HepG2 (cell line): Measurements from ENCODE around the gene PRR22. TPM values are rescaled to one million over a fixed set of nuclear protein-coding genes. Genes with fewer than 3 reads are reported as not detected.

ENCODE experiments used
- ATAC-seq: fragments of 200-7000 bp; cut with Tn5 transposase; 3 replicates; pipeline ENCODE4 v1.9.1; 2020; ENCODE audit warnings: mild to moderate bottlenecking, moderate library complexity
- BruUV-seq: library from RNA; stranded (reverse); fragments of 400-500 nt; replicated peaks from 2 replicates; lab custom pipeline; 2021; lab: Mats Ljungman, UMichigan
- CTCF ChIA-PET: fragments of 300-600 bp; formaldehyde crosslinking; extraction: SDS; loops from one replicate; lab custom pipeline; 2021; ENCODE audit warnings: low total read pairs, inconsistent platforms, low intra/inter-chr PET ratio; lab: Yijun Ruan, JAX
- POLR2A ChIA-PET: fragments of 350-600 bp; sonication (Branson Sonifier 250); formaldehyde crosslinking; loops from one replicate; lab custom pipeline; 2020; ENCODE audit warnings: antibody characterized with exemption, inconsistent platforms; lab: Yijun Ruan, JAX
- DNase-seq: peaks from one replicate; pipeline ENCODE4 v3.0.0-alpha.2; 2015; ENCODE audit warnings: low spot score
- FAIRE-seq: peaks from 3 replicates; lab custom pipeline; 2011; peaks lifted over from hg19 to GRCh38; lab: Jason Lieb, UNC
- H2AFZ ChIP-seq: one replicate; pipeline ENCODE4 v1.6.1; 2011; ENCODE audit warnings: low read length, inconsistent platforms
- H3K27ac ChIP-seq: fragments of 300-600 bp; 3 replicates; pipeline ENCODE4 v1.8.0; 2011; ENCODE audit warnings: mixed run types, mild to moderate bottlenecking, mixed read lengths, low read length, inconsistent platforms; ENCODE audit not compliant: insufficient read depth; ENCODE audit errors: extremely low read length
- H3K27me3 ChIP-seq, 2 experiments: fragments of 200-600 bp in 1 of 2; 2 replicates in 1 of 2; 3 replicates in 1 of 2; pipeline versions ENCODE4 v1.6.0 to v1.8.0; 2011; ENCODE audit warnings: low read length in 2 of 2, mild to moderate bottlenecking in 2 of 2, moderate library complexity in 2 of 2, inconsistent platforms in 1 of 2; ENCODE audit not compliant: insufficient read depth in 2 of 2, control insufficient read depth in 1 of 2
- H3K36me3 ChIP-seq, 2 experiments: fragments of 200-600 bp in 1 of 2; replicated peaks in 1 of 2; 2 replicates in 1 of 2; 3 replicates in 1 of 2; pipeline versions ENCODE4 v1.5.1 to v1.8.0; 2011; ENCODE audit warnings: low read length in 2 of 2, inconsistent platforms in 1 of 2; ENCODE audit not compliant: insufficient read depth in 2 of 2, control insufficient read depth in 1 of 2
- H3K4me1 ChIP-seq: 2 replicates; pipeline ENCODE4 v1.5.1; 2012; ENCODE audit warnings: low read length, inconsistent platforms; ENCODE audit not compliant: insufficient read depth
- H3K4me2 ChIP-seq: 2 replicates; pipeline ENCODE4 v1.6.0; 2011; ENCODE audit warnings: low read depth, low read length, inconsistent platforms
- H3K4me3 ChIP-seq, 3 experiments: fragments of 200-600 bp in 1 of 3; sonication (generic), shearing (Covaris generic) in 1 of 3; replicated peaks in 1 of 3; 2 replicates each; pipeline ENCODE4 v1.5.1; 2011 to 2016; ENCODE audit warnings: low read length in 3 of 3, inconsistent platforms in 2 of 3, low read depth in 2 of 3, mild to moderate bottlenecking in 2 of 3, control low read depth in 1 of 3, mixed read lengths in 1 of 3; ENCODE audit not compliant: insufficient read depth in 1 of 3
- H3K79me2 ChIP-seq: one replicate; pipeline ENCODE4 v1.6.1; 2011; ENCODE audit warnings: low read length, inconsistent platforms; ENCODE audit not compliant: insufficient read depth
- H3K9ac ChIP-seq: 2 replicates; pipeline ENCODE4 v1.6.0; 2011; ENCODE audit warnings: mild to moderate bottlenecking, low read depth, low read length, inconsistent platforms; ENCODE audit not compliant: insufficient read depth
- H3K9me3 ChIP-seq: 2 replicates; pipeline ENCODE4 v1.5.1; 2012; ENCODE audit warnings: mild to moderate bottlenecking, low read length
- H4K20me1 ChIP-seq: 2 replicates; pipeline ENCODE4 v1.6.0; 2011; ENCODE audit warnings: inconsistent platforms, mild to moderate bottlenecking, low read length, moderate library complexity; ENCODE audit not compliant: insufficient read depth
- EEA1 ChIP-seq: sonication (generic); formaldehyde crosslinking; IDR thresholded peaks from 2 replicates; pipeline ENCODE4 v1.5.1; 2020; ENCODE audit warnings: mild to moderate bottlenecking, missing genetic modification reagents, borderline replicate concordance
- ERF ChIP-seq: IDR thresholded peaks from 2 replicates; pipeline ENCODE4 v1.6.1; 2018; ENCODE audit warnings: missing biosample characterization, missing genetic modification reagents
- HOXA3 ChIP-seq: sonication (generic); formaldehyde crosslinking; IDR thresholded peaks from 2 replicates; pipeline ENCODE4 v1.5.0; 2020; ENCODE audit warnings: missing genetic modification reagents
- RXRA ChIP-seq: sonication (generic); formaldehyde crosslinking; IDR thresholded peaks from 2 replicates; pipeline ENCODE4 v1.5.1; 2020; ENCODE audit warnings: missing genetic modification reagents
- SOX5 ChIP-seq: IDR thresholded peaks from 2 replicates; pipeline ENCODE4 v1.6.1; 2016; ENCODE audit warnings: borderline replicate concordance
- SSRP1 ChIP-seq: IDR thresholded peaks from 2 replicates; pipeline ENCODE4 v1.6.1; 2016; ENCODE audit warnings: control low read depth
- TGIF2 ChIP-seq: IDR thresholded peaks from 2 replicates; pipeline ENCODE4 v1.6.1; 2016; ENCODE audit warnings: control low read depth, missing compliant biosample characterization
- ZBTB20 ChIP-seq: sonication (generic); formaldehyde crosslinking; IDR thresholded peaks from 2 replicates; pipeline ENCODE4 v1.8.1; 2023; ENCODE audit warnings: missing genetic modification reagents, low read depth, mild to moderate bottlenecking, borderline replicate concordance
- ZNF225 ChIP-seq: sonication (generic); formaldehyde crosslinking; IDR thresholded peaks from 2 replicates; pipeline ENCODE4 v1.4.0; 2020; ENCODE audit warnings: mild to moderate bottlenecking, missing genetic modification reagents
- ZNF746 ChIP-seq: sonication (generic); formaldehyde crosslinking; IDR thresholded peaks from 2 replicates; pipeline ENCODE4 v1.8.0; 2022; ENCODE audit warnings: mild to moderate bottlenecking, missing genetic modification reagents
- whole genome bisulfite sequencing: methylation state at CpG from one replicate; pipeline ENCODE4 v1.1.6; 2017; ENCODE audit warnings: low lambda C conversion rate; 5-methylcytosine and 5-hydroxymethylcytosine counted together
- in situ Hi-C: cut with HindIII; loops from 2 replicates; pipeline ENCODE4 v1.10.0; 2017; ENCODE audit warnings: low pct_unique_long_range_greater_than_20kb; ENCODE audit not compliant: extremely low pct_ligation_motif_present
- intact Hi-C: fragments of 100-400 bp; cut with micrococcal nuclease; formaldehyde crosslinking; loops from one replicate; pipeline ENCODE4 v1.10.0; 2022; ENCODE audit not compliant: unreplicated experiment
- polyA plus RNA-seq, 8 experiments: library from polyadenylated mRNA; depleted of rRNA in 3 of 8; stranded (reverse) in 7 of 8; unstranded in 1 of 8; fragments of >200 nt; fragmentation: Illumina TruSeq in 4 of 8; extraction: Trizol in 4 of 8; gene quantifications; 2 replicates each; pipeline versions ENCODE4 v1.2.1 to v1.2.3, GENCODE V29; 2011 to 2016; ENCODE audit warnings: low read depth in 4 of 8, missing spikeins in 1 of 8, mixed read lengths in 1 of 8; ENCODE audit not compliant: insufficient read depth in 1 of 8
- total RNA-seq, 5 experiments: library from RNA; depleted of rRNA; stranded (reverse); fragments of >200 nt; fragmentation: Illumina TruSeq; extraction: Trizol; gene quantifications; 2 replicates each; pipeline ENCODE4 v1.2.3, GENCODE V29; 2016; ENCODE audit warnings: low read depth in 1 of 5
- TF ChIP-seq, protein P1 (sequence below): sonication (generic); formaldehyde crosslinking; IDR thresholded peaks from 2 replicates; pipeline ENCODE4 v1.4.0; 2020; ENCODE audit warnings: missing genetic modification reagents, borderline replicate concordance
- TF ChIP-seq, protein P2 (sequence below): sonication (generic); formaldehyde crosslinking; IDR thresholded peaks from 2 replicates; pipeline ENCODE4 v1.8.0; 2023; ENCODE audit warnings: mild to moderate bottlenecking, missing genetic modification reagents
- TF ChIP-seq, protein P3 (sequence below): IDR thresholded peaks from 2 replicates; pipeline ENCODE4 v1.6.1; 2012; ENCODE audit warnings: low read depth, low read length, improper control_type of control experiment
- TF ChIP-seq, protein P4 (sequence below), 2 experiments: fragments of 450-650 bp in 1 of 2; sonication (generic) in 1 of 2; formaldehyde crosslinking; IDR thresholded peaks; 2 replicates each; pipeline versions ENCODE4 v1.5.0 to v1.8.0; 2020 to 2022; ENCODE audit warnings: mild to moderate bottlenecking in 1 of 2, missing genetic modification reagents in 1 of 2

The PRR22 gene
- total and polyA plus RNA-seq, 2 of the 13 experiments (the other 11 are each of a cell fraction or from before 2014, with no cell fraction given) = 0.84 to 2.3 TPM

DNA sequence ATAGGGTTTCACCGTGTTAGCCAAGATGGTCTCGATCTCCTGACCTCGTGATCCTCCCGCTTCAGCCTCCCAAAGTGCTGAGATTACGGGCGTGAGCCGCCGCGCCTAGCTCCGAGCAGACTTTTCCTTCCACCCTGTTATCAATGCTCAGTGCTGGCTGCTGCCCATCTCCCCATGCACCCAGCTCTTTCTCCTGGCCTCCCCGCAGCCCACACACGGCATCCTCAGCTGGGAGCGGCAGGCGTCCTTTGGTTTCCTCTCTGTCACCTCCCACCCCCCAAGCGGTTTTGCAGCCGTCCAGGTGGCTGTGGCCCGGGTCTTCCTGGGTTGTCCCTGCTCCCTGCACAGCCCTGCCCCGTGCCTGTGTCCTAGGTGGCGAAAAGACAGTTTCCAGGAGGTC, 12.1 kb downstream of the PRR22 start:
- no peaks in the 10 kb centered on the region for H3K9me3 ChIP-seq
- no peak overlapping the region for H3K27ac ChIP-seq
- H3K27me3 ChIP-seq = peaks cover 0 to 10% of the 10 kb centered on the region in 2 experiments; a peak in 4 of 5 replicates
- DNase-seq = no peak
- CTCF ChIA-PET = no interaction called here
- no peak for FAIRE-seq
- H3K9ac ChIP-seq = no peak overlapping the region
- no peak overlapping the region for H2AFZ ChIP-seq
- POLR2A ChIA-PET = no interaction called here
- no peaks in the 10 kb centered on the region for H4K20me1 ChIP-seq
- no peaks in the 10 kb centered on the region for H3K36me3 ChIP-seq
- no peak overlapping the region for H3K4me2 ChIP-seq
- TF ChIP-seq ERF (CRISPR knock-in tag) (no peak), ZNF225 (CRISPR knock-in tag) (no peak)
- TF ChIP-seq, all 625 proteins: peak for 0
- no TSS peak for BruUV-seq
- no peak overlapping the region for H3K4me3 ChIP-seq
- in situ Hi-C loops (no loop called here), intact Hi-C loops (no loop called here)
- no peaks in the 10 kb centered on the region for H3K79me2 ChIP-seq
- H3K4me1 ChIP-seq = peaks cover 14% of the 10 kb centered on the region
- 89% methylated on average over 18 of the region's 19 CpGs for WGBS
- no peak for ATAC-seq

DNA sequence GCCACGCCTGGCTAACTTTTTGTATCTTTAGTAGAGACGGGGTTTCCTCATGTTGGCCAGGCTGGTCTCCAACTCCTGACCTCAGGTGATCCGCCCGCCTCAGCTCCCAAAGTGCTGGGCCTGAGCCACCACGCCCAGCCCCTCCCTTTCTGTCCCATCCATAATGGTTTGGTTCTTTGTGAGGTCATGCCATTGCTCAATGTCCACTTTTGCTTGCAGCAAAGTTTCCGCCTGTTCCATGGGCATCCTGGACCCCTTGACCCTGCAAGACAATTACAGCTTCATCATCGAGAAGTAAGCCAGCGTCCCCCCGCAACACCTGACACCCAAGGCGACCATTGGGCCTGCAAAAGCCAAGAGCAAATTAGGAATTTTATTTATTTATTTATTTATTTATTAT, 16.6 kb downstream of the PRR22 start:
- intact Hi-C loops = no loop called here
- Histone ChIP-seq H3K4me3 (no peak overlapping the region; a peak in 1 of 6 replicates), H3K4me1 (peaks cover 5% of the 10 kb centered on the region; the same call in 1 of the 2 replicates), H3K4me2 (0 out of 2 replicates have a peak overlapping the region, but pooled peaks have one; percentile 18), H3K79me2 (no peaks in the 10 kb centered on the region), H3K27me3 (peaks cover 0 to 3% of the 10 kb centered on the region in 2 experiments; a peak in 3 of 5 replicates), H3K36me3 (no peaks in the 10 kb centered on the region), H3K27ac (no peak overlapping the region), H3K9me3 (no peaks in the 10 kb centered on the region), H2AFZ (no peak overlapping the region), H3K9ac (no peak overlapping the region), H4K20me1 (no peaks in the 10 kb centered on the region)
- POLR2A ChIA-PET = no interaction called here
- WGBS = 14% methylated on average over 10 of the region's 10 CpGs
- no peak for ATAC-seq
- CTCF ChIA-PET = no interaction called here
- no peak for FAIRE-seq
- in situ Hi-C loops = no loop called here
- DNase-seq = peak; percentile 39
- BruUV-seq = no TSS peak
- TF ChIP-seq SSRP1 (CRISPR knock-in tag) = no peak
- peak; percentile 10; the same call in 1 of the 2 replicates for TF ChIP-seq SOX5 (CRISPR knock-in tag)
- TF ChIP-seq TGIF2 (CRISPR knock-in tag) = no peak
- TF ChIP-seq, protein P1, sequence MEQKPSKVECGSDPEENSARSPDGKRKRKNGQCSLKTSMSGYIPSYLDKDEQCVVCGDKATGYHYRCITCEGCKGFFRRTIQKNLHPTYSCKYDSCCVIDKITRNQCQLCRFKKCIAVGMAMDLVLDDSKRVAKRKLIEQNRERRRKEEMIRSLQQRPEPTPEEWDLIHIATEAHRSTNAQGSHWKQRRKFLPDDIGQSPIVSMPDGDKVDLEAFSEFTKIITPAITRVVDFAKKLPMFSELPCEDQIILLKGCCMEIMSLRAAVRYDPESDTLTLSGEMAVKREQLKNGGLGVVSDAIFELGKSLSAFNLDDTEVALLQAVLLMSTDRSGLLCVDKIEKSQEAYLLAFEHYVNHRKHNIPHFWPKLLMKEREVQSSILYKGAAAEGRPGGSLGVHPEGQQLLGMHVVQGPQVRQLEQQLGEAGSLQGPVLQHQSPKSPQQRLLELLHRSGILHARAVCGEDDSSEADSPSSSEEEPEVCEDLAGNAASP = peak; percentile 20; the same call in 1 of the 2 replicates
- TF ChIP-seq, protein P2, sequence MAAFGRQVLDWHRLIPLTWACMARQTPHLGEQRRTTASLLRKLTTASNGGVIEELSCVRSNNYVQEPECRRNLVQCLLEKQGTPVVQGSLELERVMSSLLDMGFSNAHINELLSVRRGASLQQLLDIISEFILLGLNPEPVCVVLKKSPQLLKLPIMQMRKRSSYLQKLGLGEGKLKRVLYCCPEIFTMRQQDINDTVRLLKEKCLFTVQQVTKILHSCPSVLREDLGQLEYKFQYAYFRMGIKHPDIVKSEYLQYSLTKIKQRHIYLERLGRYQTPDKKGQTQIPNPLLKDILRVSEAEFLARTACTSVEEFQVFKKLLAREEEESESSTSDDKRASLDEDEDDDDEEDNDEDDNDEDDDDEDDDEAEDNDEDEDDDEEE = no peak
- TF ChIP-seq ZNF746 (CRISPR knock-in tag) = no peak
- TF ChIP-seq, protein P3, sequence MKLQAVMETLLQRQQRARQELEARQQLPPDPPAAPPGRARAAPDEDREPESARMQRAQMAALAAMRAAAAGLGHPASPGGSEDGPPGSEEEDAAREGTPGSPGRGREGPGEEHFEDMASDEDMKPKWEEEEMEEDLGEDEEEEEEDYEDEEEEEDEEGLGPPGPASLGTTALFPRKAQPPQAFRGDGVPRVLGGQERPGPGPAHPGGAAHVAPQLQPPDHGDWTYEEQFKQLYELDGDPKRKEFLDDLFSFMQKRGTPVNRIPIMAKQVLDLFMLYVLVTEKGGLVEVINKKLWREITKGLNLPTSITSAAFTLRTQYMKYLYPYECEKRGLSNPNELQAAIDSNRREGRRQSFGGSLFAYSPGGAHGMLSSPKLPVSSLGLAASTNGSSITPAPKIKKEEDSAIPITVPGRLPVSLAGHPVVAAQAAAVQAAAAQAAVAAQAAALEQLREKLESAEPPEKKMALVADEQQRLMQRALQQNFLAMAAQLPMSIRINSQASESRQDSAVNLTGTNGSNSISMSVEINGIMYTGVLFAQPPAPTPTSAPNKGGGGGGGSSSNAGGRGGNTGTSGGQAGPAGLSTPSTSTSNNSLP = no peak
- peak; percentile 15; the same call in 1 of the 2 replicates for TF ChIP-seq HOXA3 (CRISPR knock-in tag)
- no peak for TF ChIP-seq EEA1
- 0 out of 2 replicates have a peak, but pooled peaks have one; percentile 17 for TF ChIP-seq RXRA
- TF ChIP-seq ZBTB20 = no peak
- TF ChIP-seq, protein P4, sequence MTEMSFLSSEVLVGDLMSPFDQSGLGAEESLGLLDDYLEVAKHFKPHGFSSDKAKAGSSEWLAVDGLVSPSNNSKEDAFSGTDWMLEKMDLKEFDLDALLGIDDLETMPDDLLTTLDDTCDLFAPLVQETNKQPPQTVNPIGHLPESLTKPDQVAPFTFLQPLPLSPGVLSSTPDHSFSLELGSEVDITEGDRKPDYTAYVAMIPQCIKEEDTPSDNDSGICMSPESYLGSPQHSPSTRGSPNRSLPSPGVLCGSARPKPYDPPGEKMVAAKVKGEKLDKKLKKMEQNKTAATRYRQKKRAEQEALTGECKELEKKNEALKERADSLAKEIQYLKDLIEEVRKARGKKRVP (CRISPR knock-in tag; IDR thresholded peaks at IDR 0.05) = peak in 1 of 2 experiments; percentile 48; a peak in 1 of 4 replicates
